Keratinocyte (primary cell): ENCODE results near the gene ERG. TPM values are rescaled to one million over a fixed set of nuclear protein-coding genes. Genes with fewer than 3 reads are reported as not detected.

Source experiments
- DNase-seq: peaks from one replicate; pipeline ENCODE4 v3.0.0-alpha.2; 2011; ENCODE audit warnings: low read depth, missing footprints, low spot score
- FAIRE-seq: peaks from 2 replicates; lab custom pipeline; 2011; peaks lifted over from hg19 to GRCh38; lab: Jason Lieb, UNC
- H2AFZ ChIP-seq: 2 replicates; pipeline ENCODE4 v1.6.0; 2012; ENCODE audit warnings: low read length, control low read depth, inconsistent platforms; ENCODE audit not compliant: control insufficient read depth
- H3K27ac ChIP-seq: 2 replicates; pipeline ENCODE4 v1.5.1; 2011; ENCODE audit warnings: low read length; ENCODE audit not compliant: control insufficient read depth, insufficient read depth
- H3K27me3 ChIP-seq: 3 replicates; pipeline ENCODE4 v1.6.0; 2011; ENCODE audit warnings: low read length; ENCODE audit not compliant: control insufficient read depth, insufficient read depth; ENCODE audit errors: extremely low read depth
- H3K36me3 ChIP-seq, 2 experiments: 2 replicates in 1 of 2; 3 replicates in 1 of 2; pipeline ENCODE4 v1.5.1; 2011; ENCODE audit warnings: low read length in 2 of 2, mild to moderate bottlenecking in 1 of 2; ENCODE audit not compliant: control insufficient read depth in 2 of 2, insufficient read depth in 2 of 2; ENCODE audit errors: extremely low read depth in 1 of 2
- H3K4me1 ChIP-seq: 3 replicates; pipeline ENCODE4 v1.5.1; 2011; ENCODE audit warnings: low read length; ENCODE audit not compliant: control insufficient read depth, insufficient read depth; ENCODE audit errors: extremely low read depth
- H3K4me2 ChIP-seq: 3 replicates; pipeline ENCODE4 v1.6.0; 2011; ENCODE audit warnings: low read depth, low read length; ENCODE audit not compliant: control insufficient read depth, insufficient read depth; ENCODE audit errors: extremely low read depth
- H3K4me3 ChIP-seq, 3 experiments: fragments of 200-600 bp in 1 of 3; sonication (generic) in 1 of 3; 2 replicates in 2 of 3; 3 replicates in 1 of 3; pipeline ENCODE4 v1.5.1; 2011 to 2016; ENCODE audit warnings: low read length in 3 of 3, mild to moderate bottlenecking in 3 of 3, control low read depth in 2 of 3, inconsistent platforms in 1 of 3, low read depth in 1 of 3, mixed read lengths in 1 of 3, mixed run types in 1 of 3, moderate library complexity in 1 of 3; ENCODE audit not compliant: control insufficient read depth in 2 of 3, insufficient read depth in 2 of 3; ENCODE audit errors: extremely low read depth in 1 of 3
- H3K79me2 ChIP-seq: 2 replicates; pipeline ENCODE4 v1.6.0; 2012; ENCODE audit warnings: low read length; ENCODE audit not compliant: control insufficient read depth, insufficient read depth
- H3K9ac ChIP-seq: 3 replicates; pipeline ENCODE4 v1.6.0; 2011; ENCODE audit warnings: low read length; ENCODE audit not compliant: control insufficient read depth, insufficient read depth; ENCODE audit errors: extremely low read depth
- H3K9me1 ChIP-seq: 3 replicates; pipeline ENCODE4 v1.6.0; 2011; ENCODE audit warnings: low read length; ENCODE audit not compliant: control insufficient read depth, insufficient read depth; ENCODE audit errors: extremely low read depth
- H3K9me3 ChIP-seq: 2 replicates; pipeline ENCODE4 v1.5.1; 2012; ENCODE audit warnings: low read depth, low read length; ENCODE audit not compliant: control insufficient read depth
- H4K20me1 ChIP-seq: 3 replicates; pipeline ENCODE4 v1.6.0; 2011; ENCODE audit warnings: low read length; ENCODE audit not compliant: control insufficient read depth, insufficient read depth; ENCODE audit errors: extremely low read depth
- CTCF ChIP-seq, 3 experiments: IDR thresholded peaks in 1 of 3; conservative IDR thresholded peaks in 1 of 3; optimal IDR thresholded peaks in 1 of 3; 2 replicates in 2 of 3; 3 replicates in 1 of 3; pipeline versions ENCODE3 to v1.5.1; 2011; ENCODE audit warnings: low read length in 3 of 3, mild to moderate bottlenecking in 3 of 3, moderate library complexity in 2 of 3, control low read depth in 1 of 3, inconsistent platforms in 1 of 3; ENCODE audit not compliant: insufficient read depth in 2 of 3; ENCODE audit errors: extremely low read depth in 1 of 3
- EZH2 ChIP-seq: IDR thresholded peaks from one replicate; pipeline ENCODE4 v1.6.1; 2012; ENCODE audit warnings: inconsistent platforms, mild to moderate bottlenecking, low read length, moderate library complexity
- dilution Hi-C: fragments of 300-500 bp; cut with MboI; formaldehyde crosslinking; loops from one replicate; pipeline ENCODE4 v1.7.0; 2020; ENCODE audit warnings: low sequenced_read_pairs; ENCODE audit not compliant: extremely low pct_ligation_motif_present
- polyA plus RNA-seq, 5 experiments: library from polyadenylated mRNA; depleted of rRNA in 3 of 5; stranded (reverse) in 3 of 5; stranded (forward) in 1 of 5; unstranded in 1 of 5; fragments of >200 nt; gene quantifications; 1 replicate in 1 of 5; 2 replicates in 3 of 5; 3 replicates in 1 of 5; pipeline versions ENCODE4 v1.2.1 to v1.2.3, GENCODE V29; 2011 to 2012; ENCODE audit warnings: missing spikeins in 2 of 5, low read depth in 1 of 5, low replicate concordance in 1 of 5

The ERG gene
- polyA plus RNA-seq, 1 donor (not counting 4 experiments of a cell fraction or from before 2014, with no cell fraction given) = 0.08 TPM

GRCh38 chr21:38429011-38429410, 69.3 kb downstream of the ERG start:
- DNase-seq (no peak), FAIRE-seq (no peak)
- Histone ChIP-seq H3K27ac (no peak overlapping the region), H3K27me3 (no peaks in the 10 kb centered on the region), H3K9ac (no peak overlapping the region), H2AFZ (no peak overlapping the region), H3K9me3 (no peaks in the 10 kb centered on the region), H3K4me3 (no peak overlapping the region), H3K4me1 (no peaks in the 10 kb centered on the region), H3K9me1 (no peaks in the 10 kb centered on the region), H3K79me2 (no peaks in the 10 kb centered on the region), H3K4me2 (no peak overlapping the region), H3K36me3 (no peaks in the 10 kb centered on the region), H4K20me1 (no peaks in the 10 kb centered on the region)
- TF ChIP-seq CTCF (optimal IDR thresholded peaks at IDR 0.05 in 1 of 3, IDR thresholded peaks at IDR 0.05 in 1 of 3, conservative IDR thresholded peaks at IDR 0.05 in 1 of 3; ENCODE audit: extremely low read depth in 1 of 3, insufficient read depth in 2 of 3, low read length in 3 of 3) (no peak), EZH2 (no peak)
- dilution Hi-C loops = no loop called here

GRCh38 chr21:38428211-38428610, 70.1 kb downstream of the ERG start:
- FAIRE-seq = no peak
- dilution Hi-C loops = no loop called here
- TF ChIP-seq CTCF (optimal IDR thresholded peaks at IDR 0.05 in 1 of 3, IDR thresholded peaks at IDR 0.05 in 1 of 3, conservative IDR thresholded peaks at IDR 0.05 in 1 of 3; ENCODE audit: extremely low read depth in 1 of 3, insufficient read depth in 2 of 3, low read length in 3 of 3) (no peak), EZH2 (no peak)

More at GRCh38 chr21:38428211-38428610, 70.1 kb downstream of the ERG start:
- Histone ChIP-seq H3K4me3 (no peak overlapping the region), H3K9me1 (no peaks in the 10 kb centered on the region), H3K27me3 (no peaks in the 10 kb centered on the region), H4K20me1 (no peaks in the 10 kb centered on the region), H3K79me2 (no peaks in the 10 kb centered on the region), H3K4me1 (no peaks in the 10 kb centered on the region), H3K27ac (no peak overlapping the region), H3K36me3 (no peaks in the 10 kb centered on the region), H3K9ac (no peak overlapping the region), H2AFZ (no peak overlapping the region), H3K4me2 (no peak overlapping the region), H3K9me3 (no peaks in the 10 kb centered on the region)
- no peak for DNase-seq
